Smooth muscle cell (in vitro differentiated cells): ENCODE results near the gene KIAA1671. TPM values are rescaled to one million over a fixed set of nuclear protein-coding genes. Genes with fewer than 3 reads are reported as not detected.
"Not testable (repeated sequence)": the region's sequence is repeated elsewhere in the genome, so short reads cannot be mapped to it uniquely, and the experiment has no call there.

ENCODE experiments used
- DNase-seq: peaks from one replicate; lab custom pipeline; 2025; ENCODE audit not compliant: unreplicated experiment; lab: John Stamatoyannopoulos, UW
- H2AFZ ChIP-seq: fragments of 200-600 bp; sonication (generic); 2 replicates; pipeline ENCODE4 v1.6.0; 2016; ENCODE audit warnings: antibody characterized with exemption, low read depth, mild to moderate bottlenecking
- H3F3A ChIP-seq: fragments of 200-600 bp; sonication (generic); 2 replicates; pipeline ENCODE4 v1.6.0; 2017; ENCODE audit warnings: antibody characterized with exemption, low read depth
- H3K27ac ChIP-seq: fragments of 200-600 bp; sonication (generic); 2 replicates; pipeline ENCODE4 v1.5.1; 2016; ENCODE audit warnings: low read depth, mild to moderate bottlenecking
- H3K27me3 ChIP-seq: fragments of 200-600 bp; sonication (generic); 2 replicates; pipeline ENCODE4 v1.6.1; 2016; ENCODE audit warnings: low read depth, mild to moderate bottlenecking
- H3K36me3 ChIP-seq: fragments of 200-600 bp; sonication (generic); 2 replicates; pipeline ENCODE4 v1.5.1; 2016; ENCODE audit warnings: low read depth
- H3K4me1 ChIP-seq: fragments of 200-600 bp; sonication (generic); 2 replicates; pipeline ENCODE4 v1.5.1; 2016; ENCODE audit warnings: low read depth
- H3K4me2 ChIP-seq: fragments of 200-600 bp; sonication (generic); 2 replicates; pipeline ENCODE4 v1.6.0; 2016; ENCODE audit warnings: mild to moderate bottlenecking
- H3K4me3 ChIP-seq: fragments of 200-600 bp; sonication (generic); 2 replicates; pipeline ENCODE4 v1.5.1; 2016; ENCODE audit warnings: mild to moderate bottlenecking
- H3K79me2 ChIP-seq: fragments of 200-600 bp; sonication (generic); 2 replicates; pipeline ENCODE4 v1.6.0; 2016; ENCODE audit warnings: low read depth, mild to moderate bottlenecking
- H3K9ac ChIP-seq: fragments of 200-600 bp; sonication (generic); 2 replicates; pipeline ENCODE4 v1.6.0; 2016; ENCODE audit warnings: low read depth
- H3K9me3 ChIP-seq: fragments of 200-600 bp; sonication (generic); replicated peaks from 2 replicates; pipeline ENCODE4 v1.5.1; 2016; ENCODE audit warnings: low read depth
- H4K20me1 ChIP-seq: fragments of 200-600 bp; sonication (generic); 2 replicates; pipeline ENCODE4 v1.6.0; 2016; ENCODE audit warnings: low read depth
- CTCF ChIP-seq: fragments of 200-600 bp; sonication (generic); IDR thresholded peaks from 2 replicates; pipeline ENCODE4 v1.5.1; 2017; ENCODE audit warnings: borderline replicate concordance, mild to moderate bottlenecking, antibody characterized with exemption; ENCODE audit not compliant: insufficient read depth, poor library complexity, severe bottlenecking
- WGBS: methylation state at CpG from one replicate; pipeline ENCODE4 v1.1.7; 2016; ENCODE audit warnings: low lambda C conversion rate; 5-methylcytosine and 5-hydroxymethylcytosine counted together
- polyA plus RNA-seq: library from polyadenylated mRNA; unstranded; fragments of >200 nt; fragmentation: Nextera tagmentation; extraction: Ambion mirVana; gene quantifications from 2 replicates; pipeline ENCODE4 v1.2.1, GENCODE V29; 2016
- total RNA-seq: library from RNA; depleted of rRNA; stranded (reverse); fragments of >200 nt; gene quantifications from 2 replicates; pipeline ENCODE4 v1.2.3, GENCODE V29; 2014

The KIAA1671 gene
- total and polyA plus RNA-seq, 2 experiments from 2014 or later: 1.7 to 7.6 TPM

GRCh38 chr22:25201557-25202273 lies 249.2 kb downstream of the KIAA1671 start:
- no peaks in the 10 kb centered on the region for H3K79me2 ChIP-seq
- 89% methylated on average over 10 of the region's 10 CpGs for WGBS
- H3K4me1 ChIP-seq: peaks cover 3% of the 10 kb centered on the region
- no peak for TF ChIP-seq CTCF
- no peaks in the 10 kb centered on the region for H3K9me3 ChIP-seq
- no peak for DNase-seq
- no peak overlapping the region for H3K4me2 ChIP-seq
- no peaks in the 10 kb centered on the region for H4K20me1 ChIP-seq
- no peaks in the 10 kb centered on the region for H3K36me3 ChIP-seq
- no peak overlapping the region for H3K9ac ChIP-seq
- no peak overlapping the region for H2AFZ ChIP-seq
- H3F3A ChIP-seq: no peaks in the 10 kb centered on the region
- H3K27ac ChIP-seq: no peak overlapping the region
- H3K4me3 ChIP-seq: no peak overlapping the region
- H3K27me3 ChIP-seq: no peaks in the 10 kb centered on the region

DNA sequence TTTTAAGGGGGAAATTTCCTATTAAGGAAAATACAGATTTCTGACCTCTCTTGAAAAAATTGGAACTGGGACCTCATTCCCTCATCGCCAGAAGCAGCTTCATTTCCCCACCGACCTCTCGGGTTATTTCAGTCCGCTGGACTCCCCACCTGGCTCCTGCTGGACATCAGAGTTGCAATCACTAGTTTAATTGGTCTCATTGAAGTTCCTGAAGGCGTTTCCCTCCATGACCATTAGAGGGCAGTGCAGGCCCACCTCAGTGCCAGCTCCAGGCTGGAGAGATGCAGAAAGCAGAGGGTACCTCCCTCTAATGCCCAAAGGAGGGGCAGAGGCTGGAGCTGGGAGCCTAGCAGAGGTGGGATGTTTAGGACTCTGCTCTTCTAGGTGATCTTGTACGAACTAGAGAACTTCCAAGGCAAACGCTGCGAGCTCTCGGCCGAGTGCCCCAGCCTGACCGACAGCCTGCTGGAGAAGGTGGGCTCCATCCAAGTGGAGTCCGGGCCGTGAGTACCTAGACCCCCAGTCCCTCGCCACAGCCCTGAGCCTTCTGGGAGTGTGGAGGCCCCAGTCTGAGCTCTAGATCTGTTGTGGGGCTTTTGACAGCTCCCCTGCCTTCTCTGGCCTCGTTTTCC lies 249.9 kb downstream of the KIAA1671 start:
- Histone ChIP-seq H3K4me2 (no peak overlapping the region), H4K20me1 (no peaks in the 10 kb centered on the region), H3K36me3 (no peaks in the 10 kb centered on the region), H3K79me2 (no peaks in the 10 kb centered on the region), H3K4me1 (no peaks in the 10 kb centered on the region), H3K9ac (no peak overlapping the region), H2AFZ (no peak overlapping the region), H3K4me3 (no peak overlapping the region), H3K9me3 (no peaks in the 10 kb centered on the region), H3K27me3 (no peaks in the 10 kb centered on the region), H3F3A (no peaks in the 10 kb centered on the region), H3K27ac (no peak overlapping the region)
- DNase-seq: peak; percentile 9
- 64% methylated on average over 15 of the region's 15 CpGs for WGBS
- TF ChIP-seq CTCF: peak; percentile 92

GRCh38 chr22:25203082-25203481 lies 250.6 kb downstream of the KIAA1671 start:
- Histone ChIP-seq H3K79me2 (no peaks in the 10 kb centered on the region), H3K27ac (no peak overlapping the region), H3K27me3 (no peaks in the 10 kb centered on the region), H3K9ac (no peak overlapping the region), H3K36me3 (no peaks in the 10 kb centered on the region), H2AFZ (no peak overlapping the region), H3K9me3 (no peaks in the 10 kb centered on the region), H3K4me2 (no peak overlapping the region), H3K4me3 (no peak overlapping the region), H3F3A (no peaks in the 10 kb centered on the region), H4K20me1 (no peaks in the 10 kb centered on the region), H3K4me1 (no peaks in the 10 kb centered on the region)
- DNase-seq: no peak
- TF ChIP-seq CTCF: no peak
- 95% methylated on average over 4 of the region's 4 CpGs for WGBS

DNA sequence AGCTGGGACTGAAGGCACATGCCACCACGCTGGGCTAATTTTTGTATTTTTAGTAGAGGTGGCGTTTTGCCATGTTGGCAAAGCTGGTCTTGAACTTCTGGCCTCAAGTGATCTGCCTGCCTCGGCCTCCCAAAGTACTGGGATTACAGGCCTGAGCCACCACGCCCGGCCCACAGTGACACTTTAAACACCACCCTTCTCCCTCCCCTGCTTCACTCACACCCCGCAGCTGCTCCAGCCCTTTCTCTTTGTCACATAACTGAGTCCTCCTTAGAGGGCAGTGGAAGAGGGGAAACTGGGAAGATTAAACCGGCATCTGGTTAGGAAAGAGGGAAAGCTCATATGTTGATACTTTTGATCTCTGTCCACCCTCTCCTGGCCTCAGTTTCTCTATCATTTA lies 252.0 kb downstream of the KIAA1671 start:
- WGBS: 93% methylated on average over 7 of the region's 7 CpGs

More for the DNA sequence above, 252.0 kb downstream of the KIAA1671 start:
- H3K4me1 ChIP-seq, H3K79me2 ChIP-seq, DNase-seq, H3K36me3 ChIP-seq, H4K20me1 ChIP-seq, H3K27ac ChIP-seq, H3K4me3 ChIP-seq, H3K9ac ChIP-seq, H3K27me3 ChIP-seq, H3K9me3 ChIP-seq, H2AFZ ChIP-seq, H3K4me2 ChIP-seq, H3F3A ChIP-seq: not testable (repeated sequence)
